Keratinocyte (primary cell): ENCODE data around the gene FOXD2. TPM values are rescaled to one million over a fixed set of nuclear protein-coding genes. Genes with fewer than 3 reads are reported as not detected.

ENCODE experiments used
- DNase-seq: peaks from one replicate; pipeline ENCODE4 v3.0.0-alpha.2; 2011; ENCODE audit warnings: low read depth, missing footprints, low spot score
- FAIRE-seq: peaks from 2 replicates; lab custom pipeline; 2011; peaks lifted over from hg19 to GRCh38; lab: Jason Lieb, UNC
- H2AFZ ChIP-seq: 2 replicates; pipeline ENCODE4 v1.6.0; 2012; ENCODE audit warnings: low read length, control low read depth, inconsistent platforms; ENCODE audit not compliant: control insufficient read depth
- H3K27ac ChIP-seq: 2 replicates; pipeline ENCODE4 v1.5.1; 2011; ENCODE audit warnings: low read length; ENCODE audit not compliant: control insufficient read depth, insufficient read depth
- H3K27me3 ChIP-seq: 3 replicates; pipeline ENCODE4 v1.6.0; 2011; ENCODE audit warnings: low read length; ENCODE audit not compliant: control insufficient read depth, insufficient read depth; ENCODE audit errors: extremely low read depth
- H3K36me3 ChIP-seq, 2 experiments: 2 replicates in 1 of 2; 3 replicates in 1 of 2; pipeline ENCODE4 v1.5.1; 2011; ENCODE audit warnings: low read length in 2 of 2, mild to moderate bottlenecking in 1 of 2; ENCODE audit not compliant: control insufficient read depth in 2 of 2, insufficient read depth in 2 of 2; ENCODE audit errors: extremely low read depth in 1 of 2
- H3K4me1 ChIP-seq: 3 replicates; pipeline ENCODE4 v1.5.1; 2011; ENCODE audit warnings: low read length; ENCODE audit not compliant: control insufficient read depth, insufficient read depth; ENCODE audit errors: extremely low read depth
- H3K4me2 ChIP-seq: 3 replicates; pipeline ENCODE4 v1.6.0; 2011; ENCODE audit warnings: low read depth, low read length; ENCODE audit not compliant: control insufficient read depth, insufficient read depth; ENCODE audit errors: extremely low read depth
- H3K4me3 ChIP-seq, 3 experiments: fragments of 200-600 bp in 1 of 3; sonication (generic) in 1 of 3; 2 replicates in 2 of 3; 3 replicates in 1 of 3; pipeline ENCODE4 v1.5.1; 2011 to 2016; ENCODE audit warnings: low read length in 3 of 3, mild to moderate bottlenecking in 3 of 3, control low read depth in 2 of 3, inconsistent platforms in 1 of 3, low read depth in 1 of 3, mixed read lengths in 1 of 3, mixed run types in 1 of 3, moderate library complexity in 1 of 3; ENCODE audit not compliant: control insufficient read depth in 2 of 3, insufficient read depth in 2 of 3; ENCODE audit errors: extremely low read depth in 1 of 3
- H3K79me2 ChIP-seq: 2 replicates; pipeline ENCODE4 v1.6.0; 2012; ENCODE audit warnings: low read length; ENCODE audit not compliant: control insufficient read depth, insufficient read depth
- H3K9ac ChIP-seq: 3 replicates; pipeline ENCODE4 v1.6.0; 2011; ENCODE audit warnings: low read length; ENCODE audit not compliant: control insufficient read depth, insufficient read depth; ENCODE audit errors: extremely low read depth
- H3K9me1 ChIP-seq: 3 replicates; pipeline ENCODE4 v1.6.0; 2011; ENCODE audit warnings: low read length; ENCODE audit not compliant: control insufficient read depth, insufficient read depth; ENCODE audit errors: extremely low read depth
- H3K9me3 ChIP-seq: 2 replicates; pipeline ENCODE4 v1.5.1; 2012; ENCODE audit warnings: low read depth, low read length; ENCODE audit not compliant: control insufficient read depth
- H4K20me1 ChIP-seq: 3 replicates; pipeline ENCODE4 v1.6.0; 2011; ENCODE audit warnings: low read length; ENCODE audit not compliant: control insufficient read depth, insufficient read depth; ENCODE audit errors: extremely low read depth
- CTCF ChIP-seq, 3 experiments: IDR thresholded peaks in 1 of 3; conservative IDR thresholded peaks in 1 of 3; optimal IDR thresholded peaks in 1 of 3; 2 replicates in 2 of 3; 3 replicates in 1 of 3; pipeline versions ENCODE3 to v1.5.1; 2011; ENCODE audit warnings: low read length in 3 of 3, mild to moderate bottlenecking in 3 of 3, moderate library complexity in 2 of 3, control low read depth in 1 of 3, inconsistent platforms in 1 of 3; ENCODE audit not compliant: insufficient read depth in 2 of 3; ENCODE audit errors: extremely low read depth in 1 of 3
- EZH2 ChIP-seq: IDR thresholded peaks from one replicate; pipeline ENCODE4 v1.6.1; 2012; ENCODE audit warnings: inconsistent platforms, mild to moderate bottlenecking, low read length, moderate library complexity
- dilution Hi-C: fragments of 300-500 bp; cut with MboI; formaldehyde crosslinking; loops from one replicate; pipeline ENCODE4 v1.7.0; 2020; ENCODE audit warnings: low sequenced_read_pairs; ENCODE audit not compliant: extremely low pct_ligation_motif_present
- polyA plus RNA-seq, 5 experiments: library from polyadenylated mRNA; depleted of rRNA in 3 of 5; stranded (reverse) in 3 of 5; stranded (forward) in 1 of 5; unstranded in 1 of 5; fragments of >200 nt; gene quantifications; 1 replicate in 1 of 5; 2 replicates in 3 of 5; 3 replicates in 1 of 5; pipeline versions ENCODE4 v1.2.1 to v1.2.3, GENCODE V29; 2011 to 2012; ENCODE audit warnings: missing spikeins in 2 of 5, low read depth in 1 of 5, low replicate concordance in 1 of 5

Gene FOXD2
- polyA plus RNA-seq, 1 donor (not counting 4 experiments of a cell fraction or from before 2014, with no cell fraction given): 0.04 TPM

GRCh38 chr1:47441450-47442106, 3.7 kb downstream of the FOXD2 start:
- H3K9ac ChIP-seq: no peak overlapping the region
- no peak overlapping the region for H3K4me2 ChIP-seq
- H2AFZ ChIP-seq: no peak overlapping the region
- H3K27me3 ChIP-seq: peaks cover 83% of the 10 kb centered on the region
- dilution Hi-C loops: no loop called here
- H3K9me3 ChIP-seq: no peaks in the 10 kb centered on the region
- peaks cover 8% of the 10 kb centered on the region for H4K20me1 ChIP-seq
- no peak overlapping the region for H3K27ac ChIP-seq
- TF ChIP-seq EZH2 (no peak), CTCF (optimal IDR thresholded peaks at IDR 0.05 in 1 of 3, IDR thresholded peaks at IDR 0.05 in 1 of 3, conservative IDR thresholded peaks at IDR 0.05 in 1 of 3; ENCODE audit: extremely low read depth in 1 of 3, insufficient read depth in 2 of 3, low read length in 3 of 3) (no peak)
- H3K4me3 ChIP-seq: no peak overlapping the region
- H3K79me2 ChIP-seq: no peaks in the 10 kb centered on the region
- no peak for FAIRE-seq
- no peaks in the 10 kb centered on the region for H3K36me3 ChIP-seq
- no peaks in the 10 kb centered on the region for H3K9me1 ChIP-seq
- peaks cover 11% of the 10 kb centered on the region for H3K4me1 ChIP-seq
- DNase-seq: no peak

GRCh38 chr1:47442202-47442601, 4.4 kb downstream of the FOXD2 start:
- no peak for TF ChIP-seq CTCF (optimal IDR thresholded peaks at IDR 0.05 in 1 of 3, IDR thresholded peaks at IDR 0.05 in 1 of 3, conservative IDR thresholded peaks at IDR 0.05 in 1 of 3; ENCODE audit: extremely low read depth in 1 of 3, insufficient read depth in 2 of 3, low read length in 3 of 3)
- TF ChIP-seq EZH2: no peak
- no peak overlapping the region for H3K4me3 ChIP-seq
- dilution Hi-C loops: no loop called here
- H3K27me3 ChIP-seq: peaks cover 89% of the 10 kb centered on the region
- no peaks in the 10 kb centered on the region for H3K9me1 ChIP-seq
- no peak overlapping the region for H2AFZ ChIP-seq
- H3K4me1 ChIP-seq: peaks cover 8% of the 10 kb centered on the region
- no peak overlapping the region for H3K27ac ChIP-seq
- no peak for DNase-seq
- no peak overlapping the region for H3K9ac ChIP-seq
- H3K4me2 ChIP-seq: no peak overlapping the region
- peaks cover 8% of the 10 kb centered on the region for H4K20me1 ChIP-seq
- H3K36me3 ChIP-seq: no peaks in the 10 kb centered on the region
- no peak for FAIRE-seq
- H3K79me2 ChIP-seq: no peaks in the 10 kb centered on the region
- no peaks in the 10 kb centered on the region for H3K9me3 ChIP-seq
